CD4-positive, CD25-positive, alpha-beta regulatory T cell (primary cell): Measurements from ENCODE around the gene HS6ST1. TPM values are rescaled to one million over a fixed set of nuclear protein-coding genes. Genes with fewer than 3 reads are reported as not detected.

ENCODE experiments used
- ATAC-seq, 2 donors: fragments of 150-1000 bp; cut with Tn5 transposase; one replicate each; pipeline ENCODE4 v1.10.0; 2021; ENCODE audit warnings: low read depth in 2 of 2, moderate number of reproducible peaks in 2 of 2, moderate library complexity in 1 of 2
- DNase-seq, 3 donors: peaks; one replicate each; pipeline versions ENCODE4 v3.0.0 to v3.0.0-alpha.2; 2012 to 2022; ENCODE audit warnings: mixed read lengths in 1 of 3
- H3K27ac ChIP-seq: one replicate; pipeline ENCODE4 v1.7.0; 2013; ENCODE audit warnings: mild to moderate bottlenecking, low read length; ENCODE audit not compliant: insufficient read depth, poor library complexity, severe bottlenecking
- H3K27me3 ChIP-seq: one replicate; pipeline ENCODE4 v1.7.0; 2013; ENCODE audit warnings: low read length; ENCODE audit not compliant: control insufficient read depth, insufficient read depth
- H3K36me3 ChIP-seq: one replicate; pipeline ENCODE4 v1.7.0; 2013; ENCODE audit warnings: mild to moderate bottlenecking, low read length, moderate library complexity; ENCODE audit not compliant: control insufficient read depth, insufficient read depth
- H3K4me1 ChIP-seq: 2 replicates; pipeline ENCODE4 v1.7.0; 2013; ENCODE audit warnings: mild to moderate bottlenecking, low read length; ENCODE audit not compliant: insufficient read depth, control insufficient read depth, poor library complexity, severe bottlenecking
- H3K4me3 ChIP-seq: one replicate; pipeline ENCODE4 v1.7.0; 2013; ENCODE audit warnings: low read depth, mild to moderate bottlenecking, low read length, moderate library complexity
- H3K9me3 ChIP-seq, 2 experiments: 1 replicate in 1 of 2; 2 replicates in 1 of 2; pipeline ENCODE4 v1.7.0; 2013; ENCODE audit warnings: low read length in 2 of 2, mild to moderate bottlenecking in 1 of 2, moderate library complexity in 1 of 2; ENCODE audit not compliant: control insufficient read depth in 2 of 2
- H3K27ac Mint-ChIP-seq, 3 donors: one replicate each; pipeline ENCODE4 v1.8.0; 2020 to 2022; ENCODE audit warnings: mild to moderate bottlenecking in 3 of 3, mixed read lengths in 3 of 3, moderate library complexity in 2 of 3
- H3K27me3 Mint-ChIP-seq: one replicate; pipeline ENCODE4 v1.8.0; 2022; ENCODE audit warnings: mild to moderate bottlenecking, mixed read lengths
- H3K36me3 Mint-ChIP-seq: one replicate; pipeline ENCODE4 v1.8.0; 2020; ENCODE audit warnings: mixed read lengths
- H3K4me1 Mint-ChIP-seq, 4 donors: one replicate each; pipeline ENCODE4 v1.8.0; 2020 to 2022; ENCODE audit warnings: mixed read lengths in 4 of 4, mild to moderate bottlenecking in 1 of 4
- H3K4me3 Mint-ChIP-seq, 4 donors: one replicate each; pipeline ENCODE4 v1.8.0; 2020 to 2022; ENCODE audit warnings: mild to moderate bottlenecking in 4 of 4, mixed read lengths in 4 of 4, moderate library complexity in 3 of 4
- H3K9me3 Mint-ChIP-seq, 7 donors: one replicate each; pipeline ENCODE4 v1.8.0; 2020 to 2022; ENCODE audit warnings: mixed read lengths in 7 of 7, mild to moderate bottlenecking in 3 of 7, moderate library complexity in 2 of 7
- polyA plus RNA-seq, 4 donors: library from polyadenylated mRNA; unstranded; fragments of 300-500 nt; fragmentation: Illumina TruSeq; gene quantifications; one replicate each; pipeline ENCODE4 v1.2.3, GENCODE V29; 2021
- total RNA-seq: library from RNA; stranded (reverse); gene quantifications from one replicate; pipeline ENCODE4 v1.2.3, GENCODE V29; 2022

The HS6ST1 gene
- total and polyA plus RNA-seq, 5 donors from 2014 or later, result 1.1 to 7.6 (median 1.5) TPM

- no peak overlapping the region for H3K4me3 Mint-ChIP-seq
- no peaks in the 10 kb centered on the region for H3K27me3 Mint-ChIP-seq
- no peaks in the 10 kb centered on the region for H3K27me3 ChIP-seq
- H3K36me3 ChIP-seq, result no peaks in the 10 kb centered on the region
- no peaks in the 10 kb centered on the region for H3K9me3 ChIP-seq
- H3K9me3 Mint-ChIP-seq, result no peaks in the 10 kb centered on the region
- H3K27ac Mint-ChIP-seq, result no peak overlapping the region
- H3K27ac ChIP-seq, result no peak overlapping the region
- DNase-seq (no peak), ATAC-seq (no peak)
- H3K4me1 Mint-ChIP-seq, result peaks cover 0 to 7% (median 0%) of the 10 kb centered on the region in 4 donors
- H3K4me1 ChIP-seq, result no peaks in the 10 kb centered on the region
- H3K36me3 Mint-ChIP-seq, result no peaks in the 10 kb centered on the region
- H3K4me3 ChIP-seq, result no peak overlapping the region
Observed at GRCh38 chr2:128286011-128286721, 32.5 kb downstream of the HS6ST1 start.

GRCh38 chr2:128285329-128285931 lies 33.2 kb downstream of the HS6ST1 start:
- no peaks in the 10 kb centered on the region for H3K36me3 ChIP-seq
- Mint-ChIP-seq H3K4me1 (peaks cover 0 to 8% (median 0%) of the 10 kb centered on the region in 4 donors), H3K27me3 (no peaks in the 10 kb centered on the region), H3K27ac (no peak overlapping the region), H3K9me3 (no peaks in the 10 kb centered on the region), H3K36me3 (no peaks in the 10 kb centered on the region), H3K4me3 (no peak overlapping the region)
- no peak for ATAC-seq
- H3K9me3 ChIP-seq, result no peaks in the 10 kb centered on the region
- no peak for DNase-seq
- H3K4me3 ChIP-seq, result no peak overlapping the region
- no peaks in the 10 kb centered on the region for H3K27me3 ChIP-seq
- H3K27ac ChIP-seq, result no peak overlapping the region
- H3K4me1 ChIP-seq, result no peaks in the 10 kb centered on the region

- Mint-ChIP-seq H3K27me3 (no peaks in the 10 kb centered on the region), H3K4me1 (peaks cover 0 to 8% (median 0%) of the 10 kb centered on the region in 4 donors), H3K9me3 (no peaks in the 10 kb centered on the region), H3K27ac (no peak overlapping the region), H3K36me3 (no peaks in the 10 kb centered on the region), H3K4me3 (no peak overlapping the region)
- H3K4me3 ChIP-seq, result no peak overlapping the region
- no peak for ATAC-seq
- no peak for DNase-seq
- H3K27ac ChIP-seq, result no peak overlapping the region
- no peaks in the 10 kb centered on the region for H3K27me3 ChIP-seq
- no peaks in the 10 kb centered on the region for H3K4me1 ChIP-seq
- H3K9me3 ChIP-seq, result no peaks in the 10 kb centered on the region
- no peaks in the 10 kb centered on the region for H3K36me3 ChIP-seq
Observed at GRCh38 chr2:128284841-128285240, 33.8 kb downstream of the HS6ST1 start.

- Histone ChIP-seq H3K27ac (no peak overlapping the region), H3K4me3 (no peak overlapping the region), H3K36me3 (no peaks in the 10 kb centered on the region), H3K27me3 (no peaks in the 10 kb centered on the region), H3K9me3 (no peaks in the 10 kb centered on the region), H3K4me1 (no peaks in the 10 kb centered on the region)
- Mint-ChIP-seq H3K27me3 (no peaks in the 10 kb centered on the region), H3K9me3 (no peaks in the 10 kb centered on the region), H3K27ac (no peak overlapping the region), H3K36me3 (no peaks in the 10 kb centered on the region), H3K4me1 (peaks cover 0 to 8% (median 0%) of the 10 kb centered on the region in 4 donors), H3K4me3 (no peak overlapping the region)
- DNase-seq (no peak), ATAC-seq (no peak)
Observed at GRCh38 chr2:128284037-128284441, 34.6 kb downstream of the HS6ST1 start.

GRCh38 chr2:128282976-128283810 lies 35.5 kb downstream of the HS6ST1 start:
- H3K4me3 Mint-ChIP-seq, result no peak overlapping the region
- Histone ChIP-seq H3K4me3 (no peak overlapping the region), H3K9me3 (no peaks in the 10 kb centered on the region), H3K27me3 (no peaks in the 10 kb centered on the region), H3K27ac (no peak overlapping the region), H3K36me3 (no peaks in the 10 kb centered on the region), H3K4me1 (no peaks in the 10 kb centered on the region)
- no peaks in the 10 kb centered on the region for H3K27me3 Mint-ChIP-seq
- peaks cover 0 to 8% (median 0%) of the 10 kb centered on the region in 4 donors for H3K4me1 Mint-ChIP-seq
- ATAC-seq (no peak), DNase-seq (no peak)
- no peaks in the 10 kb centered on the region for H3K36me3 Mint-ChIP-seq
- H3K27ac Mint-ChIP-seq, result no peak overlapping the region
- no peaks in the 10 kb centered on the region for H3K9me3 Mint-ChIP-seq

GRCh38 chr2:128282246-128282975 lies 36.3 kb downstream of the HS6ST1 start:
- Mint-ChIP-seq H3K4me1 (peaks cover 0 to 8% (median 0%) of the 10 kb centered on the region in 4 donors), H3K4me3 (no peak overlapping the region), H3K27me3 (no peaks in the 10 kb centered on the region), H3K36me3 (no peaks in the 10 kb centered on the region), H3K9me3 (no peaks in the 10 kb centered on the region), H3K27ac (no peak overlapping the region)
- Histone ChIP-seq H3K36me3 (no peaks in the 10 kb centered on the region), H3K4me3 (no peak overlapping the region), H3K4me1 (no peaks in the 10 kb centered on the region), H3K9me3 (no peaks in the 10 kb centered on the region), H3K27me3 (no peaks in the 10 kb centered on the region), H3K27ac (no peak overlapping the region)
- ATAC-seq (no peak), DNase-seq (no peak)

GRCh38 chr2:128281852-128282245 lies 36.8 kb downstream of the HS6ST1 start:
- no peaks in the 10 kb centered on the region for H3K36me3 ChIP-seq
- Mint-ChIP-seq H3K27ac (no peak overlapping the region), H3K4me1 (peaks cover 0 to 8% (median 0%) of the 10 kb centered on the region in 4 donors), H3K9me3 (no peaks in the 10 kb centered on the region), H3K36me3 (no peaks in the 10 kb centered on the region), H3K27me3 (no peaks in the 10 kb centered on the region), H3K4me3 (no peak overlapping the region)
- H3K27ac ChIP-seq, result no peak overlapping the region
- no peaks in the 10 kb centered on the region for H3K4me1 ChIP-seq
- ATAC-seq (no peak), DNase-seq (no peak)
- H3K9me3 ChIP-seq, result no peaks in the 10 kb centered on the region
- H3K4me3 ChIP-seq, result no peak overlapping the region
- no peaks in the 10 kb centered on the region for H3K27me3 ChIP-seq
